ENCODE measurements around the gene CARS1. TPM values are rescaled to one million over a fixed set of nuclear protein-coding genes. Genes with fewer than 3 reads are reported as not detected.
A peak's percentile ranks its signal among the peaks of the same experiment; 100 is the strongest.

CARS1 gene
- total RNA-seq, 2 experiments from 2014 or later: 126 to 128 TPM

GRCh38 chr11:2987881-2988861 lies 69.1 kb downstream of the CARS1 start:
- CTCF ChIA-PET: interaction anchor here (0.8 to 2.0 kb wide), 4 partner anchors 12 to 104 kb away, joined by 3 to 7 read pairs (median 5); no protein-coding TSS in a partner anchor
- DNase-seq: peak; percentile 64

GRCh38 chr11:2983908-2984307 lies 73.3 kb downstream of the CARS1 start:
- DNase-seq: no peak
- CTCF ChIA-PET: interaction anchor here (0.6 kb wide), 1 partner anchor 559 kb away, joined by 3 read pairs; no protein-coding TSS in a partner anchor
- intact Hi-C loops (cut with micrococcal nuclease): no loop called here
- peaks cover 26% of the 10 kb centered on the region for H3K36me3 Mint-ChIP-seq (ENCODE audit: low read depth)
- peaks cover 58% of the 10 kb centered on the region for H3K4me1 Mint-ChIP-seq (ENCODE audit: low read depth)
- H3K9me3 Mint-ChIP-seq: no peaks in the 10 kb centered on the region
- H3K27ac Mint-ChIP-seq: peak overlapping the region; percentile 71
- H3K4me3 Mint-ChIP-seq: no peak overlapping the region
- no peaks in the 10 kb centered on the region for H3K27me3 Mint-ChIP-seq (ENCODE audit: low read depth)

More at GRCh38 chr11:2987881-2988861, 69.1 kb downstream of the CARS1 start:
- Mint-ChIP-seq H3K9me3 (no peaks in the 10 kb centered on the region), H3K4me3 (peak overlapping the region; percentile 92), H3K4me1 (ENCODE audit: low read depth) (peaks cover 55% of the 10 kb centered on the region), H3K36me3 (ENCODE audit: low read depth) (peaks cover 42% of the 10 kb centered on the region), H3K27me3 (ENCODE audit: low read depth) (no peaks in the 10 kb centered on the region), H3K27ac (peak overlapping the region; percentile 99)
- intact Hi-C loops (cut with micrococcal nuclease): loop anchor here (2.0 kb wide), 1 partner anchor 391 kb away; the partner anchor contains the start of gene ZNF195

GRCh38 chr11:2982214-2982613 lies 75.0 kb downstream of the CARS1 start:
- CTCF ChIA-PET: no interaction called here
- peaks cover 25% of the 10 kb centered on the region for H3K36me3 Mint-ChIP-seq (ENCODE audit: low read depth)
- no peak for DNase-seq
- no peaks in the 10 kb centered on the region for H3K9me3 Mint-ChIP-seq
- H3K4me3 Mint-ChIP-seq: no peak overlapping the region
- H3K27ac Mint-ChIP-seq: no peak overlapping the region
- H3K4me1 Mint-ChIP-seq (ENCODE audit: low read depth): peaks cover 49% of the 10 kb centered on the region
- intact Hi-C loops (cut with micrococcal nuclease): no loop called here
- no peaks in the 10 kb centered on the region for H3K27me3 Mint-ChIP-seq (ENCODE audit: low read depth)

- Mint-ChIP-seq H3K36me3 (ENCODE audit: low read depth) (peaks cover 26% of the 10 kb centered on the region), H3K4me3 (no peak overlapping the region), H3K27ac (no peak overlapping the region), H3K4me1 (ENCODE audit: low read depth) (peaks cover 49% of the 10 kb centered on the region), H3K9me3 (no peaks in the 10 kb centered on the region), H3K27me3 (ENCODE audit: low read depth) (no peaks in the 10 kb centered on the region)
- CTCF ChIA-PET: no interaction called here
- DNase-seq: no peak
- intact Hi-C loops (cut with micrococcal nuclease): no loop called here
Measured at GRCh38 chr11:2981130-2981529, 76.1 kb downstream of the CARS1 start.

- Mint-ChIP-seq H3K27ac (no peak overlapping the region), H3K36me3 (ENCODE audit: low read depth) (peaks cover 31% of the 10 kb centered on the region), H3K9me3 (no peaks in the 10 kb centered on the region), H3K27me3 (ENCODE audit: low read depth) (no peaks in the 10 kb centered on the region), H3K4me1 (ENCODE audit: low read depth) (peaks cover 52% of the 10 kb centered on the region), H3K4me3 (no peak overlapping the region)
- CTCF ChIA-PET: interaction anchor here (1.2 kb wide), 1 partner anchor 29 kb away, joined by 4 read pairs; no protein-coding TSS in a partner anchor
- no peak for DNase-seq
- intact Hi-C loops (cut with micrococcal nuclease): no loop called here
Measured at GRCh38 chr11:2980168-2980840, 76.9 kb downstream of the CARS1 start.

- H3K36me3 Mint-ChIP-seq (ENCODE audit: low read depth): peaks cover 41% of the 10 kb centered on the region
Measured at GRCh38 chr11:2977113-2977512, 80.1 kb downstream of the CARS1 start.

GRCh38 chr11:2976294-2977063 lies 80.7 kb downstream of the CARS1 start:
- no peak for DNase-seq
- Mint-ChIP-seq H3K27ac (no peak overlapping the region), H3K36me3 (ENCODE audit: low read depth) (peaks cover 39% of the 10 kb centered on the region), H3K4me3 (no peak overlapping the region), H3K9me3 (no peaks in the 10 kb centered on the region), H3K27me3 (ENCODE audit: low read depth) (no peaks in the 10 kb centered on the region), H3K4me1 (ENCODE audit: low read depth) (peaks cover 28% of the 10 kb centered on the region)
- intact Hi-C loops (cut with micrococcal nuclease): no loop called here
- CTCF ChIA-PET: interaction anchor here (0.7 to 3.5 kb wide), 11 partner anchors 12 to 141 kb away, joined by 3 to 19 read pairs (median 3); no protein-coding TSS in a partner anchor

More at GRCh38 chr11:2977113-2977512, 80.1 kb downstream of the CARS1 start:
- Mint-ChIP-seq H3K27ac (no peak overlapping the region), H3K27me3 (ENCODE audit: low read depth) (no peaks in the 10 kb centered on the region), H3K4me1 (ENCODE audit: low read depth) (peaks cover 33% of the 10 kb centered on the region), H3K9me3 (no peaks in the 10 kb centered on the region), H3K4me3 (no peak overlapping the region)
- intact Hi-C loops (cut with micrococcal nuclease): no loop called here
- CTCF ChIA-PET: interaction anchor here (1.0 kb wide), 1 partner anchor 89 kb away, joined by 3 read pairs; no protein-coding TSS in a partner anchor
- no peak for DNase-seq

GRCh38 chr11:2975594-2975993 lies 81.6 kb downstream of the CARS1 start:
- DNase-seq: peak; percentile 65
- no peaks in the 10 kb centered on the region for H3K9me3 Mint-ChIP-seq
- peaks cover 46% of the 10 kb centered on the region for H3K36me3 Mint-ChIP-seq (ENCODE audit: low read depth)
- peaks cover 26% of the 10 kb centered on the region for H3K4me1 Mint-ChIP-seq (ENCODE audit: low read depth)
- H3K27ac Mint-ChIP-seq: peak overlapping the region; percentile 25
- intact Hi-C loops (cut with micrococcal nuclease): loop anchor here (1.0 kb wide), 1 partner anchor 15 kb away; no protein-coding TSS in a partner anchor
- CTCF ChIA-PET: interaction anchor here (0.6 to 3.5 kb wide), 11 partner anchors 14 to 142 kb away, joined by 3 to 19 read pairs (median 3); no protein-coding TSS in a partner anchor
- H3K4me3 Mint-ChIP-seq: no peak overlapping the region
- no peaks in the 10 kb centered on the region for H3K27me3 Mint-ChIP-seq (ENCODE audit: low read depth)

GRCh38 chr11:2974272-2974671 lies 83.0 kb downstream of the CARS1 start:
- H3K4me3 Mint-ChIP-seq: no peak overlapping the region
- no peak for DNase-seq
- no peaks in the 10 kb centered on the region for H3K9me3 Mint-ChIP-seq
- CTCF ChIA-PET: interaction anchor here (0.7 to 3.5 kb wide), 8 partner anchors 15 to 443 kb away, joined by 3 to 19 read pairs (median 4); no protein-coding TSS in a partner anchor
- H3K27ac Mint-ChIP-seq: no peak overlapping the region
- intact Hi-C loops (cut with micrococcal nuclease): no loop called here
- no peaks in the 10 kb centered on the region for H3K27me3 Mint-ChIP-seq (ENCODE audit: low read depth)
- peaks cover 26% of the 10 kb centered on the region for H3K4me1 Mint-ChIP-seq (ENCODE audit: low read depth)
- H3K36me3 Mint-ChIP-seq (ENCODE audit: low read depth): peaks cover 57% of the 10 kb centered on the region

GRCh38 chr11:2968341-2968900 lies 88.8 kb downstream of the CARS1 start:
- Mint-ChIP-seq H3K4me1 (ENCODE audit: low read depth) (peaks cover 16% of the 10 kb centered on the region), H3K9me3 (no peaks in the 10 kb centered on the region), H3K27me3 (ENCODE audit: low read depth) (no peaks in the 10 kb centered on the region), H3K4me3 (no peak overlapping the region), H3K27ac (no peak overlapping the region), H3K36me3 (ENCODE audit: low read depth) (peaks cover 68% of the 10 kb centered on the region)
- CTCF ChIA-PET: interaction anchor here (1.1 kb wide), 1 partner anchor 10 kb away, joined by 3 read pairs; no protein-coding TSS in a partner anchor
- intact Hi-C loops (cut with micrococcal nuclease): no loop called here
- no peak for DNase-seq

- Mint-ChIP-seq H3K27me3 (ENCODE audit: low read depth) (no peaks in the 10 kb centered on the region), H3K27ac (no peak overlapping the region), H3K4me3 (no peak overlapping the region), H3K9me3 (no peaks in the 10 kb centered on the region), H3K36me3 (ENCODE audit: low read depth) (peaks cover 74% of the 10 kb centered on the region), H3K4me1 (ENCODE audit: low read depth) (peaks cover 21% of the 10 kb centered on the region)
- CTCF ChIA-PET: no interaction called here
- intact Hi-C loops (cut with micrococcal nuclease): no loop called here
- DNase-seq: no peak
Measured at GRCh38 chr11:2964782-2965181, 92.4 kb downstream of the CARS1 start.

Data from activated naive CD4-positive, alpha-beta T cell treated with anti-CD3 and anti-CD28 coated beads for 36 hours (primary cell).